Activated naive CD4-positive, alpha-beta T cell treated with Interleukin-2 at 50 U/mL for 16 hours (primary cell): Measurements from ENCODE around the gene CIT.

Experiments
- DNase-seq: peaks from one replicate; pipeline ENCODE4 v3.0.0-alpha.2; 2020

The CIT gene

GRCh38 chr12:119691202-119691810 lies 185.8 kb downstream of the CIT start:
- DNase-seq = no peak

DNA sequence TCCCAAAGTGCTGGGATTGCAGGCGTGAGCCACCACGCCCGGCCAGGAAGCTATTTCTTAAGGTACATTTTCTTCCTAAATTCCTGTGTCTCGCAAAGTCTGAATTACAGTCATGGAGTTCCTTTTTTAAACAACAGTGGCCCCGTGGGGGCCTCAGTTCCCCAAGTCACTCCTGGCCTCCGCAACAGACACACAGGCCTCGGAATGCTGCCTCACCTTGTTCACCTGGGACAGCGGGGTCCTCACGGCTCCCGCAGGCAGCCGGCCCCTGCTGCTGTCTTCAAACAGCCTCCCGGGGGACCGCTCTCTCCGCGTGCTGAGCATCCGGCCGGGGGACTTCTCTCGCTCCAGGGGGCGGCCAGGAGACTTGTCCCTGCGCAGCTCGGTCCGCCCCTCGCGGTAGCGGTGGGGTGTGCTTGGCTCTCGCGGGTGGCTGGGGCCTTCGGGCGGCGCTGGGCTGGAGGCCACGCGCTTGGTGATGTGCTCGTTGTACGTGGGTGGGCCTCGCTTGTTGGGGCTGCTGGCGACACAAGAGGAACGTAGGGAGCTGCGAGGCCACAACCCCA lies 187.1 kb downstream of the CIT start:
- DNase-seq = no peak

DNA sequence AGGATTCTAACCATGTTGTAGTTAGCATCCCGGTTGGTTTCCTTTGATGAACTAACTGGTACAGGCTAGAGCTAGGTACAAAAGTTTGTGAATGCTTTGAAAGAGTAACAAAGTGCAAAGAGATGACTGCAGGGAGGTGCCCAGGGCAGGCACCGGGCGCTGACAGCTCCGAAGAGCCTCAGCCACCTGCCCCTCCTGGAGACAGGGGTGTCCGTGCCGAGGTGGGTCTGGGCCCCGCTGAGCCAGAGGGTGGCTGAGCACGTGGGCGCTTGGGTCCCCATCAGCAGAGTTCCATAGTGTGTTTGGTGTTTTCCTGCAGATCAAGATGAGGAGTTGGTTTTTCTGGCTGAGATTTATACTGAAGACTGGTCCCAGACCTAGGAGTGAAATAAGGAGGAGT lies 189.2 kb downstream of the CIT start:
- no peak for DNase-seq

GRCh38 chr12:119687406-119687805 lies 189.7 kb downstream of the CIT start:
- DNase-seq = no peak

DNA sequence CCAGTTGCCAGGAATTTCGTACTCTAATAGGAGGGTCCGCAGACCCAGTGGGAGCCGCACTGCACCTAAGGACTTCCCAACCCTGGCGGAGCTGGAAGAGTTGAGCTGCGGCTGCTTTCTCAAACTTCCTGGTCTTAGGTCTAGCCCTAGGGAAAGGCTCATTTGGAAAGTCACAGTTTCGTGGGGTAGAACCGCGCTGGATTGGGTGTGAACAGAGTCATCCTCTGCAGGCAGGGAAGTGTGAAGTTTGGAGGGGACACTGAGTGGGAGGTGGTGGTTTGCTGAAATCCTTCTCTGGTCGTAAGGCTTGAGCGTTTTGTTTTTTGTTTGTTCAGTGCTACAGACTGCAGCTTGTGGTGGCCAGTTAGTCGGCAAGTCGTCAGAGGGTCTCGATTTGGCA lies 190.3 kb downstream of the CIT start:
- no peak for DNase-seq

DNA sequence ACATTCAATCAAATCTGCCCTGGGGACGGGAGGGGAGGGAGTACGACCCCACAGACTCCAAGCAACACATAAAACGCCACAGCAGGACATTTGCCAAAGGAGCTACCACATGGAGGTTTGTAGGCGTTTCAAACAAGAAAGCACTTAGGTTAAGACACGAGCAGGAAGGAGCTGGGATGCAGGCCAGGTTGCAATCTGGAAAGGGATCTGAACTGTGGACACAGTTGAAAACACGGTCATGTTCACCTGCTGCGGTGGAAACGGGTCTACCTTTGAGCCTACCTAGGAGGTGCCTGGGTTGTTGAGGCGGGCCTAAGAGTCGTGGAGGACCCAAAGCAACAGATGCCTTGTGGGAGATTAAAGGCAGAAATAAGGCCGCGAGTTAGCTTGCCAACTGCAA lies 190.8 kb downstream of the CIT start:
- no peak for DNase-seq

DNA sequence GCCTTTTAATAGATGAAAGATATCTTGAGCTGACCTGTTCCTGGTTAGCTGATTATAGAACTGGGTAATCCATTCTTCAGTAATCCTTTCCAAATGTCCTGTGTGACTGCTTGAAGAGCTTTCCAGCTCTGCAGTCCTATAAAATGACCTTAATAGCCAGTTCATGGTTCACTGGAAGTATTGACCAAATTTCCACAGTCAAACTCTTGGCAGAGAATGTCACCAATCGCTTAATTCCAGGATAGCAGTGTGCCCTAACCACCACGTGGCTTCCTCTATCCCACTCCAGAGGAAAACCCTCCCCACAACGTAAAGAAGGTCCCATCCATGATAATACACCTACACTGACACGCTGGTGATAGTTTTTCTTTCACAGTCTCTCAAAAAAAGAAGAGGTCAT lies 191.7 kb downstream of the CIT start:
- no peak for DNase-seq

DNA sequence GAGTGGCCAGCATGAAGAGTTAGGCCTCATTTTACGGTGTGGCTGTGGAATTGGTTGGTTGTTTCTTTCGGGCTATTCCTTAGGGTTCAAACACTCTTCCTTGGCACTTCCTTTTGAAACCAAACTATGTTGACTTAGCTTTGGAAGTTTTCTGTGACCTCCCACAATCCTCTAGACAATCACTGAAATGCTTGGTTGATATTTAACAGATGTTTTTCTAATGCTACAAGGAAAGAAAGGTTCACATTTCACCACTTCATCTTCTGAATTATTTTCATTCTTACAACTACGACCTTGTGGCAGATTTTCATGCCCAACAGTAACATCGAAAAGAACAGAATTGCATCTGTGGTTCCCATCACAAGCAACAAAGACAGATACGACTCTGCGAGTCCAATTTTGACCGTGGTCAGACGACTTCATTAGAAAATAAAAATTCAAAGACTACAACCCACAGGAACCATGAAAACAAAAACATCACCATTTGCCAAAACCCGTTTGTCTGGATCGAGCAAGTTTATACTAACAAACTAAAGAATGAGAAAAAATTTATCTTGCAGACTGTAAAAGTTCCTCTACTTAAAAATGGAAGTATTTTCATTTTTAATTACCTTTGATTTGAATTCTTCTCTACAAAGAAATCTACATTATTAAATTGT lies 192.3 kb downstream of the CIT start:
- no peak for DNase-seq

DNA sequence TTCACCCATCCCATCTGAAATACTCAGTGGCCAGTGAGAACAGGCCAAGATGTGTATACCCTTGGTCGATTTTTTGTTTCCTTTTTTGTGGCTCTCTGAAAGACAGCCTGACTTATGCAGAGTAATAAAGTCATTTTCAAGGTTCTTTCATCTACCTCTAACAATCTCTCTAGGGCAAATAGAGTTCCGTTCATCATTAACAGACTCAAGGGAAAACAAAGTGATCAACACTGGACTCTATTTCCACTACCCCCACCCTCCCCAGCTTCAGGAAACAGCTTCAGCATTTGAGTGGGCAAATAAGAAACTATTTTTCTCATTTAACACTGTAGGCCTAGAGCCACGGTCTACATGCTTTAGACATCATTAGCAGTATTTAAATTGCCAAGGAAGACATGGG lies 193.3 kb downstream of the CIT start:
- no peak for DNase-seq

GRCh38 chr12:119683413-119683812 lies 193.7 kb downstream of the CIT start:
- no peak for DNase-seq

DNA sequence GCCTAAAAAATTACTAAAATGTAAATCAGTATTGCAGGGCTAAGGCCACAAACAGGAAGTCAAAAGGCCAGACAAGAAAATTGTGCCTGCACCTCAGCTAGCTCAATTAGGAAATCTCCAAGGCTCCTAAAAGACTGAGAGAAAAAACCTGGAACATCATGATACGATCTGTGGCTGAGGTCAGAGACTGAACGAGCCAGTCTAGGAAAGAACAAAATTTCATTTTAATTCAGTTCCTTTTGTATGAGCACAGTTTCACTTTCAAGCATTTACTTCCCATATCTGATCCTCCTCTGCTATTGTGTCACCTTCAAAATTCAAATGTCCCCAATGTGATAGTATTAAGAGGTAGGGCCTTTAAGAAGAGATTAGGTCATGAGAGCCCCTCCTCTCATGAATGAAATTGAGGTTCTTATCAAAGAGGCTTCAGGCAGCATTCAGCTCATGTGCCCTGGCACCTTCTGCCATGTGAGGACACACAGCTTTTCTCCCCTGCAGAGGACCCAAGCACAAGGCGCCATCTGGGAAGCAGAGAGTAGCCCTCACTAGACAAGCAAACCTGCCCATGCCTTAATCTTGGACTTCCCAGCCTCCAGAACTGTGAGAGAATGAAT lies 194.4 kb downstream of the CIT start:
- DNase-seq = no peak

DNA sequence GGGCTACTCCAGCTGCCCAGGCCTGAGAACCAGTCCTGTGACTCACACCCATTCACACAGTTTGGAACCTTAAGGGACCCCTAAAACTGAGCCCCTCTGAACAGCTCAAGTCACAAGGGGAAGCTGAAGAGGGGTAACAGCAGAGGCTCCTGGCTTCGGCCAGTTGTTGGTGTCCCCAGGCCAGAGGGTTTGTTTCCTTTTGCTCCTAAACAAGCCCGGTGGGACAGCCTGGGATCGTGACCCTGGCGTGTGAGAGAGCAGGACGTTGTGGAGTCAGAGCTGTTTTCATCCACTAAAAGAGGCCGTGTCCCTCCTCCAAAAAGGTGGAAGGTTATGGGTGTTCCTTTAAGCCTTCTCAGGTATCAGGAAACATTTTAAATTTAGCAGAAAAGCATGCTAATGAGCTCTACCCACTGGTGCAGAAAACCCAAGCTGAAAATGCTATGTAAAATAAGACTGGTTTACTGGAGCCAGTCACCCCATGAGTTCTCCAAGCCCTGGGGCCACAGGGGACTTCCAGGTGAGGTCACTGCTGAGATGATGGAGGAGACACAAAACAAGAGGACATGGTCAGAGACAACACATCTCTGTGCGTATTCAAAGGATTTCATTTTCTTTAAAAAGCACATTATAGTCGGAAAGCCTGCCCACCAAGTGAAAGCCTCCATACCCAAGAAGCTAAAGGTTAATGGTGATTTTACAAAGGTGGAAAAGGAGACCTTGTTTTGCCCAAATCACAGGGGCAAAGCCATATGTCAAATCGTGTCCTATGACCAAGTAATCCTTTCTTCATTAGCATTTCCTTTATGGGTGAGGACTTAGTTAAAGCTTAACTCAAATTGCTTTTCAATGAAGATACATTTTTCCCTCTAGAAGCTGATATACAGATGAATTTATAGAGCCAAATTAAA lies 195.1 kb downstream of the CIT start:
- DNase-seq = no peak

GRCh38 chr12:119681111-119681510 lies 196.0 kb downstream of the CIT start:
- DNase-seq = no peak

- no peak for DNase-seq
Observed at GRCh38 chr12:119679490-119679889, 197.6 kb downstream of the CIT start.

- DNase-seq = no peak
Observed at GRCh38 chr12:119679081-119679480, 198.0 kb downstream of the CIT start.

DNA sequence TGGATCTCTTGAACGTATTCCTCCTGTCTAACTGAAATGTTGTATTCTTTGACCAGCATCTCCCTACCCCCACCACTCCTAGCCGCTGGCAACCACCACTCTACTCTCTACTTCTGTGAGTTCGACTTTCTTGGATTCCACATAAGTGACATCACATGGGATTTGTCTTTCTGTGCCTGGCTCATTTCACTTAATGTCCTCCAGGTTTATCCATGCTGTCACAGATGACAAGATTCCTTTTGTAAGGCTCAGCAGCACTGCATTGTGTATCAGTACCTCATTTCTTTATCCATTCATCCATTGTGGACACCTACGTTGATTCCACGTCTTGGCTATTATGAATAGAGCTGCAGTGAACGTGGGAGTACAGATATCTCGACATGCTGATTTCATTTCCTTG lies 198.7 kb downstream of the CIT start:
- DNase-seq = no peak

GRCh38 chr12:119676573-119676972 lies 200.5 kb downstream of the CIT start:
- DNase-seq = no peak

GRCh38 chr12:119676022-119676421 lies 201.1 kb downstream of the CIT start:
- no peak for DNase-seq

- no peak for DNase-seq
Observed at GRCh38 chr12:119674560-119674959, 202.6 kb downstream of the CIT start.

GRCh38 chr12:119673634-119674033 lies 203.5 kb downstream of the CIT start:
- DNase-seq = no peak

DNA sequence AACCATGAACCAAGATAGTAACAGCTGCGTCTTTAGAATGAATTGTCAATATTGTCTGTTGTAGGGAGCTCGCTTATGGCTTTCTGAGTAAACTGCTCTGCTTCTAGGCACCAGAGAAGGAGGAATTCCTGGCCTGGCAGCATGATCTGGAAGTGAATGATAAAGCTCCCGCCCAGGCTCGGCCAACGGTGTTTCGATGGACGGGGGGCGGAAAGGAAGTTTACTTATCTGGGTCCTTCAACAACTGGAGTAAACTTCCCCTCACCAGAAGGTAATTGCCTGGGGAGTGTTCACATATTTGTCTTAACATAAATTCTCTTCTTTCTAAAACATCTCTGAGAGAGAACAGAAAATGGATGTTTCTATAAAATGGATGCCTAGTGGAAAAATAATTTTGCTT lies 204.9 kb downstream of the CIT start:
- DNase-seq = no peak

- no peak for DNase-seq
Observed at GRCh38 chr12:119671070-119671469, 206.1 kb downstream of the CIT start.

DNA sequence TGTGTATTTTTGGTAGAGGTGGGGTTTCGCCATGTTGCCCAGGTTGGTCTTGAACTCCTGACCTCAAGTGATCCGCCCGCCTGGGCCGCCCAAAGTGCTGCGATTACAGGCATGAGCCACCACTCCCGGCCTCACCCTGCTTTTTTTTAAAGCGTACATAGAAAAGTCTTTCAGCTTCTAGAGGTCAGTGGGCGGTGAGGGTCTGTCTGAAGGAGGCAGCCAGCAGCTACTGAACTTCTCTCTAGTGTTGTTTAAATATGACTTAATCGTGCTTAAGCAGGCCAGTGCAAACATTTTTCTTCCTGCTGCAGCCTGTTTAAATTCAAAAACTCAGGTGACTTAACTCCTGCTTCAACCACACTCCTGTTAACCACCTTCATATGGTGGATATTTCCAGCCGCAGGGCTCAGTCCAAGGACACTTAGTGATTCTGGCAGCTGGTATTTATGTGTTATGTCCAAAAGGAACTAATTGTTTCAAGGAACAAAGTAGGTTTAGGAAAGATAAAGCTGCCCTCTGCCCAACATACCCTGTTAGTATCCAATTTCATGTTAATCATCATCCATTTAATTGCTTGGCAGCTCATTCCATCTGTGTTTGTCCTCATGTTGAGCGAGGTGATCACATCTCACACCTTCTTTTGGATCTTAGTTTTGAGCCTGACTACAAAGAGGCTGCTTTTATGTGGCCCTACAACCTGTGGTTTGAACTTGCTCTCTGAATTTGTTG lies 207.2 kb downstream of the CIT start:
- no peak for DNase-seq
